ENCODE measurements around the gene SFI1.
"Not testable (repeated sequence)": the region's sequence is repeated elsewhere in the genome, so short reads cannot be mapped to it uniquely, and the experiment has no call there.

SFI1 gene

GRCh38 chr22:31508536-31508935 lies 12.2 kb downstream of the SFI1 start:
- H3K4me1 ChIP-seq (ENCODE audit: control insufficient read depth, insufficient read depth, low read length, poor library complexity, severe bottlenecking) = no peaks in the 10 kb centered on the region
- WGBS, 2 experiments (ENCODE audit: insufficient coverage in 2 of 2) = 92 to 97% methylated on average over 3 of the region's 4 CpGs
- H3K27ac ChIP-seq (ENCODE audit: low read depth, low read length, severe bottlenecking) = no peak overlapping the region
- H3K4me3 ChIP-seq (ENCODE audit: extremely low read depth, insufficient read depth, low read length, poor library complexity, severe bottlenecking) = no peak overlapping the region
- H3K36me3 ChIP-seq (ENCODE audit: control insufficient read depth, insufficient read depth, low read length) = peaks cover 11% of the 10 kb centered on the region
- H3K9me3 ChIP-seq (ENCODE audit: control insufficient read depth, low read length) = no peaks in the 10 kb centered on the region

- H3K36me3 ChIP-seq (ENCODE audit: control insufficient read depth, insufficient read depth, low read length) = peaks cover 11% of the 10 kb centered on the region
- H3K4me1 ChIP-seq (ENCODE audit: control insufficient read depth, insufficient read depth, low read length, poor library complexity, severe bottlenecking) = no peaks in the 10 kb centered on the region
- H3K9me3 ChIP-seq (ENCODE audit: control insufficient read depth, low read length) = no peaks in the 10 kb centered on the region
- no peak overlapping the region for H3K27ac ChIP-seq (ENCODE audit: low read depth, low read length, severe bottlenecking)
- no peak overlapping the region for H3K4me3 ChIP-seq (ENCODE audit: extremely low read depth, insufficient read depth, low read length, poor library complexity, severe bottlenecking)
- WGBS, 2 experiments (ENCODE audit: insufficient coverage in 2 of 2) = 93 to 94% methylated on average over 2 to 4 of the region's 6 CpGs
These were observed 12.9 kb downstream of the SFI1 start for GRCh38 chr22:31509061-31509762.

- 90% methylated on average over 2 of the region's 4 CpGs; no CpG with 5 or more reads in 1 of the 2 experiments for WGBS, 2 experiments (ENCODE audit: insufficient coverage in 2 of 2)
- Histone ChIP-seq H3K9me3 (ENCODE audit: control insufficient read depth, low read length) (no peaks in the 10 kb centered on the region), H3K36me3 (ENCODE audit: control insufficient read depth, insufficient read depth, low read length) (peaks cover 5% of the 10 kb centered on the region), H3K4me1 (ENCODE audit: control insufficient read depth, insufficient read depth, low read length, poor library complexity, severe bottlenecking) (no peaks in the 10 kb centered on the region), H3K4me3 (ENCODE audit: extremely low read depth, insufficient read depth, low read length, poor library complexity, severe bottlenecking) (no peak overlapping the region), H3K27ac (ENCODE audit: low read depth, low read length, severe bottlenecking) (no peak overlapping the region)
These were observed 23.7 kb downstream of the SFI1 start for GRCh38 chr22:31520051-31520450.

GRCh38 chr22:31524132-31524531 lies 27.8 kb downstream of the SFI1 start:
- H3K4me1 ChIP-seq (ENCODE audit: control insufficient read depth, insufficient read depth, low read length, poor library complexity, severe bottlenecking); H3K27ac ChIP-seq (ENCODE audit: low read depth, low read length, severe bottlenecking); H3K36me3 ChIP-seq (ENCODE audit: control insufficient read depth, insufficient read depth, low read length); H3K9me3 ChIP-seq (ENCODE audit: control insufficient read depth, low read length); H3K4me3 ChIP-seq (ENCODE audit: extremely low read depth, insufficient read depth, low read length, poor library complexity, severe bottlenecking): not testable (repeated sequence)
- 87 to 100% methylated on average over 3 to 4 of the region's 5 CpGs for WGBS, 2 experiments (ENCODE audit: insufficient coverage in 2 of 2)

- H3K4me1 ChIP-seq (ENCODE audit: control insufficient read depth, insufficient read depth, low read length, poor library complexity, severe bottlenecking) = peaks cover 3% of the 10 kb centered on the region
- no peak overlapping the region for H3K27ac ChIP-seq (ENCODE audit: low read depth, low read length, severe bottlenecking)
- peaks cover 7% of the 10 kb centered on the region for H3K36me3 ChIP-seq (ENCODE audit: control insufficient read depth, insufficient read depth, low read length)
- no peak overlapping the region for H3K4me3 ChIP-seq (ENCODE audit: extremely low read depth, insufficient read depth, low read length, poor library complexity, severe bottlenecking)
- H3K9me3 ChIP-seq (ENCODE audit: control insufficient read depth, low read length) = peaks cover 3% of the 10 kb centered on the region
- 100% methylated on average over 2 of the region's 7 CpGs for WGBS, 2 experiments (ENCODE audit: insufficient coverage in 2 of 2)
These were observed 29.9 kb downstream of the SFI1 start for GRCh38 chr22:31526270-31526669.

GRCh38 chr22:31530823-31531195 lies 34.5 kb downstream of the SFI1 start:
- Histone ChIP-seq H3K27ac (ENCODE audit: low read depth, low read length, severe bottlenecking) (peak overlapping the region; percentile 30), H3K36me3 (ENCODE audit: control insufficient read depth, insufficient read depth, low read length) (peaks cover 7% of the 10 kb centered on the region), H3K4me1 (ENCODE audit: control insufficient read depth, insufficient read depth, low read length, poor library complexity, severe bottlenecking) (peaks cover 3% of the 10 kb centered on the region), H3K9me3 (ENCODE audit: control insufficient read depth, low read length) (no peaks in the 10 kb centered on the region), H3K4me3 (ENCODE audit: extremely low read depth, insufficient read depth, low read length, poor library complexity, severe bottlenecking) (no peak overlapping the region)
- no CpG with 5 or more reads among the region's 3 CpGs for WGBS, 2 experiments (ENCODE audit: insufficient coverage in 2 of 2)

GRCh38 chr22:31532060-31532459 lies 35.7 kb downstream of the SFI1 start:
- Histone ChIP-seq H3K36me3 (ENCODE audit: control insufficient read depth, insufficient read depth, low read length) (peaks cover 7% of the 10 kb centered on the region), H3K27ac (ENCODE audit: low read depth, low read length, severe bottlenecking) (no peak overlapping the region), H3K4me1 (ENCODE audit: control insufficient read depth, insufficient read depth, low read length, poor library complexity, severe bottlenecking) (peaks cover 3% of the 10 kb centered on the region), H3K9me3 (ENCODE audit: control insufficient read depth, low read length) (no peaks in the 10 kb centered on the region), H3K4me3 (ENCODE audit: extremely low read depth, insufficient read depth, low read length, poor library complexity, severe bottlenecking) (no peak overlapping the region)
- 80 to 83% methylated on average over 1 of the region's 1 CpG for WGBS, 2 experiments (ENCODE audit: insufficient coverage in 2 of 2)

- Histone ChIP-seq H3K4me3 (ENCODE audit: extremely low read depth, insufficient read depth, low read length, poor library complexity, severe bottlenecking) (no peak overlapping the region), H3K9me3 (ENCODE audit: control insufficient read depth, low read length) (no peaks in the 10 kb centered on the region), H3K36me3 (ENCODE audit: control insufficient read depth, insufficient read depth, low read length) (peaks cover 7% of the 10 kb centered on the region), H3K27ac (ENCODE audit: low read depth, low read length, severe bottlenecking) (no peak overlapping the region), H3K4me1 (ENCODE audit: control insufficient read depth, insufficient read depth, low read length, poor library complexity, severe bottlenecking) (peaks cover 3% of the 10 kb centered on the region)
- 95 to 96% methylated on average over 4 to 5 of the region's 5 CpGs for WGBS, 2 experiments (ENCODE audit: insufficient coverage in 2 of 2)
These were observed 37.0 kb downstream of the SFI1 start for GRCh38 chr22:31533374-31533773.

GRCh38 chr22:31537019-31537535 lies 40.7 kb downstream of the SFI1 start:
- no peak overlapping the region for H3K4me3 ChIP-seq (ENCODE audit: extremely low read depth, insufficient read depth, low read length, poor library complexity, severe bottlenecking)
- H3K36me3 ChIP-seq (ENCODE audit: control insufficient read depth, insufficient read depth, low read length) = no peaks in the 10 kb centered on the region
- no peaks in the 10 kb centered on the region for H3K4me1 ChIP-seq (ENCODE audit: control insufficient read depth, insufficient read depth, low read length, poor library complexity, severe bottlenecking)
- H3K27ac ChIP-seq (ENCODE audit: low read depth, low read length, severe bottlenecking) = peak overlapping the region; percentile 10
- no peaks in the 10 kb centered on the region for H3K9me3 ChIP-seq (ENCODE audit: control insufficient read depth, low read length)
- WGBS, 2 experiments (ENCODE audit: insufficient coverage in 2 of 2) = 92 to 96% methylated on average over 6 to 8 of the region's 8 CpGs

- H3K4me1 ChIP-seq (ENCODE audit: control insufficient read depth, insufficient read depth, low read length, poor library complexity, severe bottlenecking) = no peaks in the 10 kb centered on the region
- 93 to 95% methylated on average over 5 of the region's 5 CpGs for WGBS, 2 experiments (ENCODE audit: insufficient coverage in 2 of 2)
- H3K36me3 ChIP-seq (ENCODE audit: control insufficient read depth, insufficient read depth, low read length) = no peaks in the 10 kb centered on the region
- H3K4me3 ChIP-seq (ENCODE audit: extremely low read depth, insufficient read depth, low read length, poor library complexity, severe bottlenecking) = no peak overlapping the region
- H3K9me3 ChIP-seq (ENCODE audit: control insufficient read depth, low read length) = no peaks in the 10 kb centered on the region
- H3K27ac ChIP-seq (ENCODE audit: low read depth, low read length, severe bottlenecking) = no peak overlapping the region
These were observed 42.5 kb downstream of the SFI1 start for GRCh38 chr22:31538815-31539214.

GRCh38 chr22:31540166-31540565 lies 43.8 kb downstream of the SFI1 start:
- H3K9me3 ChIP-seq (ENCODE audit: control insufficient read depth, low read length); H3K27ac ChIP-seq (ENCODE audit: low read depth, low read length, severe bottlenecking); H3K4me3 ChIP-seq (ENCODE audit: extremely low read depth, insufficient read depth, low read length, poor library complexity, severe bottlenecking); H3K4me1 ChIP-seq (ENCODE audit: control insufficient read depth, insufficient read depth, low read length, poor library complexity, severe bottlenecking); H3K36me3 ChIP-seq (ENCODE audit: control insufficient read depth, insufficient read depth, low read length): not testable (repeated sequence)
- WGBS, 2 experiments (ENCODE audit: insufficient coverage in 2 of 2) = 96 to 100% methylated on average over 2 to 3 of the region's 4 CpGs

All from mesodermal cell (in vitro differentiated cells).